Panc1 (cell line): ENCODE results near the gene MARVELD2.
"Not testable (repeated sequence)": the region's sequence is repeated elsewhere in the genome, so short reads cannot be mapped to it uniquely, and the experiment has no call there.

Source experiments
- CTCF ChIP-seq: fragments of 450-650 bp; IDR thresholded peaks from 2 replicates; pipeline ENCODE4 v1.5.1; 2017; ENCODE audit warnings: mild to moderate bottlenecking
- POLR2AphosphoS5 ChIP-seq: IDR thresholded peaks from 2 replicates; pipeline ENCODE4 v1.6.1; 2012; ENCODE audit warnings: mild to moderate bottlenecking, low read depth, low read length, moderate library complexity
- REST ChIP-seq, 2 experiments: IDR thresholded peaks; 2 replicates each; pipeline ENCODE4 v1.6.1; 2011 to 2012; ENCODE audit warnings: low read depth in 2 of 2, control low read depth in 1 of 2, low read length in 1 of 2, mild to moderate bottlenecking in 1 of 2, moderate library complexity in 1 of 2; ENCODE audit not compliant: insufficient read depth in 1 of 2
- TCF7L2 ChIP-seq: IDR thresholded peaks from 2 replicates; pipeline ENCODE4 v1.6.1; 2011; ENCODE audit warnings: mild to moderate bottlenecking, low read depth, low read length, inconsistent platforms

GRCh38 chr5:69450527-69450926 is 35.6 kb downstream of the MARVELD2 start:
- not testable (repeated sequence) for TF ChIP-seq TCF7L2; REST (IDR thresholded peaks at IDR 0.05; ENCODE audit: insufficient read depth in 1 of 2, low read depth in 2 of 2, low read length in 1 of 2); CTCF; POLR2AphosphoS5
